Embryonic facial prominence (tissue), 1 donor: Measurements from ENCODE around the gene ZBTB5.
"Not testable (repeated sequence)": the region's sequence is repeated elsewhere in the genome, so short reads cannot be mapped to it uniquely, and the experiment has no call there.

Experiments
- DNase-seq: peaks from one replicate; pipeline ENCODE4 v3.0.0-alpha.2; 2016; ENCODE audit errors: extremely low spot score

ZBTB5 gene

DNA sequence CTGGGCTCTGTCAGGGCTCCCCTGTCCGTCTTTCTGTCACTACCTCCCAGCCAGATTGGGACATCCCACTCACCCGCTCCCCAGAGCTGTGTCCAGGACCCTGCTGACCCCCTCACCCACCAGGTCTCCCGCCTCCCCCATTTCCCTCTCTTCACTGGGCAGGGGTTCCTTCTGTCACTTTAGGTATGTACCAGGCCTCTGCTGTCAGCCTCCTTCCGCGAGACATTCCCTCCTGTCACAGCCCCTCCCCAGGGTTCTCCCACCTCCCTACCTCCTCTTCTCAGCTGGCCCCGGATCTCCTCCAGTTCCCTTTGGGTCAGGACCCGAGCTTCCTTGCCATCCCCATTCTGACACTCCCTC, 21.0 kb upstream of the ZBTB5 start:
- no peak for DNase-seq

DNA sequence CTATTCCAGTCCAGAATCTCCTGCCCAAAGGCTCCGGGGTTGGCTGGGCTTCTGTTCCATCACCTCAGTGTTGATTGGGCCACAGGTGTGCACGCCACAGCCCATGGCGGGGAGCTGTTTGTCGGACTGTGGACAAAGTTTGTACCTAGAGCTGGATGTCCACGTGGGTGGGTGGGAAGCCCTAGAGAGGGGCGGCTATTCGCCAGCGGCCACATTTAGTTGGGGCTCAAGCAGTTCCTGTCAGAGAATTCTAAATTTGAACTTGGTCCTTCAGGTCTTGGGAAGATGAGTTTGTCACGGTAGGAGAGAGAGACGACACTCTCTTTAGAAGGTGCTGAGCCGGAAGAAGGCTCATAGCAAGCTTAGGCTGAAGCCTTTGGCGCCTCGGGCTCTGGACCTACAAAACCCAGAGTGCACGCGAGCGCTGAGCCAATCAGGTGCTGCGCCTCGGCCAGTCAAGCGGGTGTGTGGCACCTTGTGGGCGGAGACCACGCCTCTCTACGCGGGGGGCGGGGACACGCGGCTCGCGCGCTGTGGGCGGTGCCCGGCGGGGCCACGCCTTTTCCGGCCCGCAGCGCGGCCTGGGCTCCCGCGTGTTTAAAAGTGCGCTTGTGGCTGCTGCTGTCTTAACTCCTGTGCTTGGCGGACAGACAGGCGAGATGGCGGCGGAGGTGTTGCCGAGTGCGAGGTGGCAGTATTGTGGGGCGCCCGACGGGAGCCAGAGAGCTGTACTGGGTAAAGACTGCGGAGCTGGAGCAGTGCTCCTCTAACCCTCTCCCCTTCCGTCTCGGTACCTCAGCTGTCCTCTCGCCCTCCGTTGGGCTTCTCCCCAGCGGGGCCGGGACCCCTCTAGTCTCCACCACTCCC, 20.4 kb upstream of the ZBTB5 start, which contains the start of gene POLR1E:
TSS of gene POLR1E (plus strand) at position 560 of the 867 bp plus-strand sequence. CDS start at position 660, 100 bp downstream.
- peak; percentile 62 for DNase-seq

DNA sequence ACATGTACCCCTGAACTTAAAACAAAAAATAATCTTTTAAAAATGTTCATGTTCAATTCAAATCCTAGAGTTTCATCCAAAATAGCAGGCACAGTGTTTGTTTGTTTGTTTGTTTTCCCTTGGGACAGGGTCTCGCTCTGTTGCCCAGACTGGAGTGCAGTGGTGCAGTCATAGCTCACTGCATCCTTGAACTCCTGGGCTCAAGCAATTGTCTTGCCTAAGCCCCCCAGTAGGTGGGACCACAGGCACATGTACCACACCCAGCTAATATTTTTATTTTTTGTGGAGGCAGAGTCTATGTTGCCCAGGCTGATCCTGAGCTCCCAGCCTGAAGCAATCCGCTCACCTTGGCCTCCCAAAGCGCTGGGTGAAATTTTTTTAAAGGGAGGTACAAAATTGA, 15.5 kb upstream of the ZBTB5 start:
- DNase-seq: no peak

DNA sequence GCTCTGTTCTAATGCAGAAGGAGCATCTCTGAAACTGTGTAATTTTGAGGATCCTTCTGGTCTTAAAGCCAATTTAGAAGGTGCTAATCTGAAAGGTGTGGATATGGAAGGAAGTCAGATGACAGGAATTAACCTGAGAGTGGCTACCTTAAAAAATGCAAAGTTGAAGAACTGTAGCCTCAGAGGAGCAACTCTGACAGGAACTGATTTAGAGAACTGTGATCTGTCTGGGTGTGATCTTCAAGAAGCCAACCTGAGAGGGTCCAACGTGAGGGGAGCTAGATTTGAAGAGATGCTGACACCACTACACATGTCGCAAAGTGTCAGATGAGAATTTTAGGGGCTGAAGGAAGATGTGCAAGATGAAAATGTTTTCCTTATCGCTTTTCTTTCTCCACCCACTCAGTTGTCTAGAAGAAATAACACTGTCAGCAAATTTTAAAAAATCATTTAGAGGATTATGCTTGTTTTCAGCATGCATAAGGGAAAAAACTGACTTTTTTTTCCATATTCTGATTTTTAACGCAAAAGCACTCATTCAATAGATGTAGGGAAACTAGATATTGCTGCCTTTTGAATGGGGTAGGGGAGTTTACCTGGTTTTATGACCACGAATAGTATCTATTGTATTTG, 12.9 kb upstream of the ZBTB5 start:
- not testable (repeated sequence) for DNase-seq

GRCh38 chr9:37477443-37477842, 12.2 kb upstream of the ZBTB5 start:
- DNase-seq: not testable (repeated sequence)

- no peak for DNase-seq
Observed at GRCh38 chr9:37476930-37477329, 11.7 kb upstream of the ZBTB5 start.

DNA sequence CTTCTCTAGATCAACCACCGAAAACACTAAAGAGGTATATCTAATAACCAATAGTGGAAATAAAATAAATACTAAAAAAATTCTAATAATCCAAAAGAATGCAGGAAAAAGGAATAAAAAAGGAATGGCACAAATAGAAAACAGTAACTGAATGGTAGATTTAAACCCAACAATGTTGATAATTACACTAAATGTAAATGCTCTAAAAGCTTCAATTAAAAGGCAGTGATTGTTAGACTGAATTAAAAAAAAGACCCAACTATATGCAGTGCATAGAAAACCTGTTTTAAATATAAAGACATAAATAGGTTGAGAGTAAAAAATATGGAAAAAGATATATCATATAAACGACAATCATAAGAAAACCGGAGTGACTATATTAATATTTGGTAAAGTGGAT, 9.2 kb upstream of the ZBTB5 start:
- DNase-seq: no peak

- not testable (repeated sequence) for DNase-seq
Observed at GRCh38 chr9:37473982-37474381, 8.7 kb upstream of the ZBTB5 start.

- DNase-seq: peak; percentile 39
Observed at GRCh38 chr9:37471942-37472684, 6.9 kb upstream of the ZBTB5 start.

GRCh38 chr9:37468620-37469019, 3.4 kb upstream of the ZBTB5 start:
- no peak for DNase-seq

DNA sequence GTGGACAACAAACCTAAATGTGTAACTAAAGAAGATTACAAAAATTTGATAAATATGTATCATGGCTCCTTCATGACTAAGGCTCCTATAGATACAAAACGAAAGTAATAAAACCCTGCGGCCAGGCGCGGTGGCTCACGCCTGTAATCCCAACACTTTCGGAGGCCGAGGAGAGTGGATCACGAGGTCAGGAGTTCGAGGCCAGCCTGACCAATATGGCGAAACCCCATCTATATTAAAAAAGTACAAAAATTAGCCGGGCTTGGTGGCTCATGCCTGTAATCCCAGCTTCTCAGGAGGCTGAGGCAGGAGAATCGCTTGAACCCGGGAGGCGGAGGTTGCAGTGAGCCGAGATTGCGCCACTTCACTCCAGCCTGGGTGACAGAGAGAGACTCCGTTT, 2.3 kb upstream of the ZBTB5 start:
- DNase-seq: not testable (repeated sequence)

DNA sequence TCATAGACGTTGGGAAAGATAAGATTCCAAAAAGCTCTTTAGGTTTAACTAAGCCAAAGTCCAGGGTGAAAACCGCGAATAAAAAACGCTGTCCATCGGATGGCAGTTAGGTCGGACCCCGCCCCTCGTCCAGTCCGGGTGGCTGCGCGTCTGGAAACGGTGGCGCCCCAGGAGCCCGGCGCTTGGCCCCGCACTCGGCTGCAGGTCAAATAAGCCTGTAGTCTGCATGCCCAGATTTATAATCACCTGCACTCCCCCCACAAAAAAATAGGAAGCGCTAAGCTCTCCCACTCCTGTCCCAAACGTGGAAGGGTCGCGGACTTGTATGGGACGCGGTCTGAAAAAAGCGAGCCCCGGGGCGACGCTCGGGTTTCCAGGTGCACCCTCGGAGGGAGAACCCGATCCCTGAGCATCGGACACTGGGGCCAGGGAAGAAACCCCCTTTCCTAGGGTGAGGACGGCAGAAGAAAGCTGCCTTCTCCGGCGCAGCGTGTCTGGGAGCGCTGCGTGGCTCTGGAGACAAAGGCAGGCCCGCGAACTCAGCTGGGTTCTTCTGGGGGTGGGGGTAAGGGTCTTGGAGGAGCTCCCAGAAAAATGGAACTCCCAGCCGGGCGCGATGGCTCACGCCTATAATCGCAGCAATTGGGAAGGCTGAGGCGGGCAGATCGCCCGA, 923 bp upstream of the ZBTB5 start:
- no peak for DNase-seq

GRCh38 chr9:37464426-37465248, 613 bp downstream of the ZBTB5 start:
- peak; percentile 80 for DNase-seq

- DNase-seq: no peak
Observed at GRCh38 chr9:37464006-37464405, 1.2 kb downstream of the ZBTB5 start.

DNA sequence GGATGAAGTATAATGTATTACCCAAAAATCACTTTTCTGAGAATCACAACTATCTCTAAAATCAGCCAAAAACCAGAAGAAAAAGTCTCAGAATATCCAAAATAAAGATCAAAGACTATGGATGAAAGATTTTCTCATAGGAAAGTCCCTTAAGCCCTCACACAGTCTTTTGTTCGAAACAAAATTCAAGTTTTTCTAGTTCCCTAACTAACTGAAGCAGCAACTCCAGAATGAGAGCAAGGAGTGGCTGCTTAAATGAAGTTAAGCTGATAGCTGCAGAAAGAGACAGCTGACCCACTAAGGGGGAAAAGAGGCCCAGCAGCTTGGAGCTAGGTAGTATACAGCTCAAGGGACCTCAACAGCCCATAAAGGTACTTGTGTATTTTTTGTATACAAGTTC, 8.4 kb downstream of the ZBTB5 start:
- no peak for DNase-seq

DNA sequence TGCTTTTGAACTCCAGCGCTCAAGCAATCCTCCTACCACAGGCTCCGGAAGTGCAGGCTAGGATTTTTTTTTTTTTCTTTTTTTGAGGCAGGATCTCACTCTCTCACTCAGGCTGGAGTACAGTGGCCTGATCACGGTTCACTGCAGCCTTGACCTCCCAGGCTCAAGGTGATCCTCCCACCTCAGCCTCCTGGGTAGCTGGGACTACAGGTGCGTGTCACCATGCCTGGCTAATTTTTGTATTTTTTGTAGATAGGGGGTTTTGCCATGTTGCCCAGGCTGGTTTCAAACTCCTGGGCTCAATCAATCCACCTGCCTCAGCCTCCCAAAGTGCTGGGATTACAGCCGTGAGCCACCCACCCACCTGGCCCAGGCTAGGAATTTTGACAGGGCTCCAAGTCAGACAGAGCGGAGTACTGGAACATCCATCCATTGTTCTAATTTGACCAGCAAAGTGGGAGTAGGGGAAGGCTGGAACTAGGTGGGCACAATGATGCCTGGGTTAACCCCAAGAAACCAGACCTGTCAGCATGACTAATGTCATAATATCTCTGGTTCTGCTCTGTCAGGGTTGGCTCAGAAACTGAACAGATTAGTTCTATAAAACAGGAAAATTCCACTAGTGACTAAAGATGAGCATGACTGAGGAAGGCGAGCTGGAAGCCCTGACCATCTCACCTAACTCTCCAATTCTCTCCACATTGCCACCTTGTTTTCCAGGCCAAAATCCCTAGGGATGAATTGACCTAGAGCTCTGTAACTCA, 9.2 kb downstream of the ZBTB5 start:
- no peak for DNase-seq

DNA sequence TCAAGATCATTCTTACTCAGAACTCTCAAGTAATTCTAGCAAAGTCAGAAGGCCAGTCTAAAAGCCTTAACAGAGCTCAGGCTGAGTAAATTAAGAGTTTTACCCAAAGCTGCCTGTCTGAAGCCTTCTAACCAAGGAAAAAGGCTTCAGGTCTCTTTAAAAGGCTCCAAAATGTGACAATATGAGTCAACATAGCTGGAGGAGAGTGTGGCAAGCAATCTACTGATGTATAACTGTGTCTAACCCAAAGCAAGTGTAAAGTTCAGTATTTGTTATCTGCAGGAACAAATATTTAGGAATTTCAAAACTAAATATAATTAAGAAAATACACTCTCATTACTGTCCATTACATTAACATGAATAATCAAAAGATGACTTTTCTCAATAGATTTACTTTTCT, 11.0 kb downstream of the ZBTB5 start:
- no peak for DNase-seq

DNA sequence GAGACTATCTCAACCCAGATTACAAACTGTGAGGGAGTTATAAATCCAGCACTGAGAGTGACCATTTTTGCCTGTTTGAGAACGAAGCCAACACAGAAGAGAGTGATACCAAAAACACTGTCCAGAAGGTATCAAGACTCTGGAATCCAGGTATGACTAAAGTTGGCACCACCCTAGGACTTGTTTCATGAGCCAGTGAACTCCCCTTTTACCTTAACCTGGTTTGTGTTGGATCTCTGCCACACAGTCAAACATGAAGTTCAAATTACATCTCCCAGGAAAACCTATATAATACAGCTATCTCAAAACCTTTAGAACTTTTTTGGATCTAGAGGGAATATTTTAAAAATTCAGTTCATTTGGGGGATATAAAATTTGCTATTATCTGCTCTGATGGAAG, 11.4 kb downstream of the ZBTB5 start:
- no peak for DNase-seq

DNA sequence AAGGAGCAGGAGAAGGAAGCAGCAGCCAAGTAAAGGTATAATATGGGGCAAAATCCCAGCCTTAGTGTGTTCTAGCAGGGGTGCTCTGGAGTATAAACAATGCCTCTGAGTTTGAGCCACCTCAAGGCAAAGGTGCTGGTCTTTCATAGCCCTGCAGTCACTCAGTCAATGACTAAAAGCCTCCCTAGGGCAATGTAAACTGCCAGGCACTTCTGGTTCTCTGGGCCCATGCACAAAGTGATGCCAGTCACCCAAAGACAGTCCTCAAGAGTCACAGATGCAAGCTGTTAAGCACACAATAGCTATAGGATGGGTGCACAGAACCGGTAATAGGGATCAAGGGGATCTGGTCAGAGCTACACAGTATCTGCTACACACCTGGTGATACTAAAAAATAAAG, 12.6 kb downstream of the ZBTB5 start:
- no peak for DNase-seq

DNA sequence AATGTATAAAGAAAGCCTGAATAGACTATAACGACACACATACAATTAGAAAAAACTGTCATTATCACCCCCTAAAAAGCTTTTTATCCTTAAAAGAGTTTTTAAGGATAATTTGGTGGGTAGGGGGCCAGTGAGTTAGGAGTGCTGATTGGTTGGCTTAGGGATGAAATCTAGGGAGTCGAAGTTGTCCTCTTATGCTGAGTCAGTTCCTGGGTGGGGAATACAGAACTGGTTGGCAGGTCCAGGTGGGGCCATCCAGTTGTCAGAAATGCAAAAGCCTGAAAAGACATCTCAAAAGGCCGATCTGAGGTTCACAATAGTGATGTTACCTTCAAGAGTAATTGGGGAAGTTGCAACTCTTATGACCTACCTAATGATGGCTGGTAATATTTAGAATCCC, 13.6 kb downstream of the ZBTB5 start:
- DNase-seq: no peak
